Measurements from ENCODE around the gene WIZ. TPM values are rescaled to one million over a fixed set of nuclear protein-coding genes. Genes with fewer than 3 reads are reported as not detected.

The WIZ gene
- total and polyA plus RNA-seq, 10 of the 15 experiments (the other 5 are each of a cell fraction or from before 2014, with no cell fraction given): 0.10 to 26.7 (median 2.7) TPM

DNA sequence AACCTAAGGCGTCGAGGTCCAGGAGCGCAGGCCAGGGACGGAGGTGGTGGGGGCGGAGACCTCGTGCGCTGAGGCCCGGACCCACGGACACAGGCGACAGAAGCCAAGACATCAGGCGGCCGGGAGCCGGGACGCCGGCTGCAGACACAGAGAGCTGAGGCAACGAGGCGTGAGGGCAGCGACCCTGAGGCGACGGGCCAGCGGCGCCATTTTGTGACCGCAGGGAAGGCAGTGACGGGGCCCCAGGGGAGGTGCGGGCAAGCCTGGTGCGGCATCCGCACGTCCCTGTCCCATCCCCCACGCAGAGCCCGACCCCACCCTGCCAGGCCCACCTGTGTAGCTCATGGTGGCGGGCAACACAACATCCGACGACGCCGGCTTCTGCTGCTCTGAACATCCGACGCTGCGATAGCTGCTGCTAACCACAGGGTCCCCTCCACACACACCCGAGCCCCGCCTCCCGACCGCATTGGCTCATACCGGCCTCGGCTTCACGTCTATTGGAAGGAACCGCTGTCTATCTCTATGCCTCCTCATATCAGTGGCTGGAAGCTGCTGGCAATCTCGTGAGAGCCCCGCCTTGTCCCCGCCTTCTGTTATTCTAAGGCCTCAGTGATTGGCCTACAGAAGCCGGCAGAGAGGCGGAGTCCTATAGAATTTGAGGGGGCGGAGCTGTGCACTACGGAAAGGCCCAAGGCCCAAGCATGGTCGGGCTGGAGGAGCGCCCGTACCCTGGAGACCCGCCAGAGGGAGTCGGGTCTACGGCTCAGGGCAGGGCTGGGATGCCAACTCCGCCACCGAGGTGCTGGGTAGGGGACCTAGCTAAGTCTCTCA lies 31.0 kb downstream of the WIZ start, which contains the start of gene AKAP8L (continued):
- TF ChIP-seq, protein P1, sequence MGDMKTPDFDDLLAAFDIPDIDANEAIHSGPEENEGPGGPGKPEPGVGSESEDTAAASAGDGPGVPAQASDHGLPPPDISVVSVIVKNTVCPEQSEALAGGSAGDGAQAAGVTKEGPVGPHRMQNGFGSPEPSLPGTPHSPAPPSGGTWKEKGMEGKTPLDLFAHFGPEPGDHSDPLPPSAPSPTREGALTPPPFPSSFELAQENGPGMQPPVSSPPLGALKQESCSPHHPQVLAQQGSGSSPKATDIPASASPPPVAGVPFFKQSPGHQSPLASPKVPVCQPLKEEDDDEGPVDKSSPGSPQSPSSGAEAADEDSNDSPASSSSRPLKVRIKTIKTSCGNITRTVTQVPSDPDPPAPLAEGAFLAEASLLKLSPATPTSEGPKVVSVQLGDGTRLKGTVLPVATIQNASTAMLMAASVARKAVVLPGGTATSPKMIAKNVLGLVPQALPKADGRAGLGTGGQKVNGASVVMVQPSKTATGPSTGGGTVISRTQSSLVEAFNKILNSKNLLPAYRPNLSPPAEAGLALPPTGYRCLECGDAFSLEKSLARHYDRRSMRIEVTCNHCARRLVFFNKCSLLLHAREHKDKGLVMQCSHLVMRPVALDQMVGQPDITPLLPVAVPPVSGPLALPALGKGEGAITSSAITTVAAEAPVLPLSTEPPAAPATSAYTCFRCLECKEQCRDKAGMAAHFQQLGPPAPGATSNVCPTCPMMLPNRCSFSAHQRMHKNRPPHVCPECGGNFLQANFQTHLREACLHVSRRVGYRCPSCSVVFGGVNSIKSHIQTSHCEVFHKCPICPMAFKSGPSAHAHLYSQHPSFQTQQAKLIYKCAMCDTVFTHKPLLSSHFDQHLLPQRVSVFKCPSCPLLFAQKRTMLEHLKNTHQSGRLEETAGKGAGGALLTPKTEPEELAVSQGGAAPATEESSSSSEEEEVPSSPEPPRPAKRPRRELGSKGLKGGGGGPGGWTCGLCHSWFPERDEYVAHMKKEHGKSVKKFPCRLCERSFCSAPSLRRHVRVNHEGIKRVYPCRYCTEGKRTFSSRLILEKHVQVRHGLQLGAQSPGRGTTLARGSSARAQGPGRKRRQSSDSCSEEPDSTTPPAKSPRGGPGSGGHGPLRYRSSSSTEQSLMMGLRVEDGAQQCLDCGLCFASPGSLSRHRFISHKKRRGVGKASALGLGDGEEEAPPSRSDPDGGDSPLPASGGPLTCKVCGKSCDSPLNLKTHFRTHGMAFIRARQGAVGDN (IDR thresholded peaks at IDR 0.05): no peak
- TF ChIP-seq SPI1 (IDR thresholded peaks at IDR 0.05; ENCODE audit: borderline replicate concordance, insufficient read depth, low read depth, low read length): no peak
- TF ChIP-seq ZBED1 (IDR thresholded peaks at IDR 0.05; ENCODE audit: borderline replicate concordance): no peak
- TF ChIP-seq RB1 (IDR thresholded peaks at IDR 0.05; ENCODE audit: borderline replicate concordance): peak; percentile 47; the same call in 1 of the 2 replicates
- TF ChIP-seq, protein P2, sequence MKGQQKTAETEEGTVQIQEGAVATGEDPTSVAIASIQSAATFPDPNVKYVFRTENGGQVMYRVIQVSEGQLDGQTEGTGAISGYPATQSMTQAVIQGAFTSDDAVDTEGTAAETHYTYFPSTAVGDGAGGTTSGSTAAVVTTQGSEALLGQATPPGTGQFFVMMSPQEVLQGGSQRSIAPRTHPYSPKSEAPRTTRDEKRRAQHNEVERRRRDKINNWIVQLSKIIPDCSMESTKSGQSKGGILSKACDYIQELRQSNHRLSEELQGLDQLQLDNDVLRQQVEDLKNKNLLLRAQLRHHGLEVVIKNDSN (IDR thresholded peaks at IDR 0.05; ENCODE audit: borderline replicate concordance, extremely low read length, insufficient read depth, low read depth, low read length): no peak
- TF ChIP-seq ZNF274 (IDR thresholded peaks at IDR 0.05; ENCODE audit: insufficient read depth, insufficient read length): no peak
- peak; percentile 100 for TF ChIP-seq DPF2 (IDR thresholded peaks at IDR 0.05)
- TF ChIP-seq GATAD2B (conservative IDR thresholded peaks at IDR 0.05; ENCODE audit: low read depth): 0 out of 2 replicates have a peak, but pooled peaks have one; percentile 51
- peak; percentile 80; the same call in 1 of the 2 replicates for TF ChIP-seq TCF12 (IDR thresholded peaks at IDR 0.05; ENCODE audit: low read depth, low read length)
- TF ChIP-seq, protein P3, sequence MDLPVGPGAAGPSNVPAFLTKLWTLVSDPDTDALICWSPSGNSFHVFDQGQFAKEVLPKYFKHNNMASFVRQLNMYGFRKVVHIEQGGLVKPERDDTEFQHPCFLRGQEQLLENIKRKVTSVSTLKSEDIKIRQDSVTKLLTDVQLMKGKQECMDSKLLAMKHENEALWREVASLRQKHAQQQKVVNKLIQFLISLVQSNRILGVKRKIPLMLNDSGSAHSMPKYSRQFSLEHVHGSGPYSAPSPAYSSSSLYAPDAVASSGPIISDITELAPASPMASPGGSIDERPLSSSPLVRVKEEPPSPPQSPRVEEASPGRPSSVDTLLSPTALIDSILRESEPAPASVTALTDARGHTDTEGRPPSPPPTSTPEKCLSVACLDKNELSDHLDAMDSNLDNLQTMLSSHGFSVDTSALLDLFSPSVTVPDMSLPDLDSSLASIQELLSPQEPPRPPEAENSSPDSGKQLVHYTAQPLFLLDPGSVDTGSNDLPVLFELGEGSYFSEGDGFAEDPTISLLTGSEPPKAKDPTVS (IDR thresholded peaks at IDR 0.05; ENCODE audit: low read depth, low read length): no peak; the same call in 1 of the 2 replicates
- TF ChIP-seq IKZF2 (IDR thresholded peaks at IDR 0.05): no peak; a peak in 2 of 4 replicates
- TF ChIP-seq, protein P4, sequence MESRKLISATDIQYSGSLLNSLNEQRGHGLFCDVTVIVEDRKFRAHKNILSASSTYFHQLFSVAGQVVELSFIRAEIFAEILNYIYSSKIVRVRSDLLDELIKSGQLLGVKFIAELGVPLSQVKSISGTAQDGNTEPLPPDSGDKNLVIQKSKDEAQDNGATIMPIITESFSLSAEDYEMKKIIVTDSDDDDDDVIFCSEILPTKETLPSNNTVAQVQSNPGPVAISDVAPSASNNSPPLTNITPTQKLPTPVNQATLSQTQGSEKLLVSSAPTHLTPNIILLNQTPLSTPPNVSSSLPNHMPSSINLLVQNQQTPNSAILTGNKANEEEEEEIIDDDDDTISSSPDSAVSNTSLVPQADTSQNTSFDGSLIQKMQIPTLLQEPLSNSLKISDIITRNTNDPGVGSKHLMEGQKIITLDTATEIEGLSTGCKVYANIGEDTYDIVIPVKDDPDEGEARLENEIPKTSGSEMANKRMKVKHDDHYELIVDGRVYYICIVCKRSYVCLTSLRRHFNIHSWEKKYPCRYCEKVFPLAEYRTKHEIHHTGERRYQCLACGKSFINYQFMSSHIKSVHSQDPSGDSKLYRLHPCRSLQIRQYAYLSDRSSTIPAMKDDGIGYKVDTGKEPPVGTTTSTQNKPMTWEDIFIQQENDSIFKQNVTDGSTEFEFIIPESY (IDR thresholded peaks at IDR 0.05): no peak; the same call in 1 of the 2 replicates
- TF ChIP-seq ZNF622 (IDR thresholded peaks at IDR 0.05): no peak
- peak; percentile 97 for TF ChIP-seq POLR2A (IDR thresholded peaks at IDR 0.05; ENCODE audit: low read depth, low read length)
- 0 out of 2 replicates have a peak, but pooled peaks have one; percentile 73 for TF ChIP-seq STAT1 (conservative IDR thresholded peaks at IDR 0.05)
- TF ChIP-seq SREBF1 (IDR thresholded peaks at IDR 0.05; ENCODE audit: low read length): no peak
- TF ChIP-seq TBL1XR1 (IDR thresholded peaks at IDR 0.05; ENCODE audit: low read depth, low read length): peak; percentile 43; the same call in 1 of the 2 replicates
